KG1 (cell line): ENCODE results near the gene ZNF579.

ENCODE experiments used
- DNase-seq: peaks from one replicate; lab custom pipeline; 2025; lab: John Stamatoyannopoulos, UW

ZNF579 gene

GRCh38 chr19:55580628-55581144 lies at the start of gene ZNF579:
Gene ZNF579, minus strand, starts transcription at chr19:55580848. Its CDS starts 1,209 bp downstream, at chr19:55579639.
- peak; percentile 82 for DNase-seq

DNA sequence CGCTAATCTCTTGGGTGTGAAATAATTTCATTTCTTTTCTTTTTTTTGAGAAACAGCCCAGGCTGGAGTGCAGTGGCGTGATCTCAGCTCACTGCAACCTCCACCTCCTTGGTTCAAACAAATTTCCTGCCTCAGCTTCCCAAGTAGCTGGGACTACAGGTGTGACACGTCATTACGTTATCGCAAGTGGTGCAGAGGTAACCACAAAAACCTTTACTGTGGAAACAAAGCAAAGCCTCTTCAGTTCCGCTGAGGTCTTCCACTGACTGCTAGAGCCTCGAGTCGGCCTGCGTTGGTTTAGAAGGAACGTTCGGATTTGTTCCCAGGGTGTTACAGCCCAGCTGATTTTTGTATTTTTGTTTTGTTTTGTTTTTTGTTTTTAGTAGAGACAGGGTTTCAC lies 45.7 kb upstream of the ZNF579 start:
- DNase-seq: no peak

DNA sequence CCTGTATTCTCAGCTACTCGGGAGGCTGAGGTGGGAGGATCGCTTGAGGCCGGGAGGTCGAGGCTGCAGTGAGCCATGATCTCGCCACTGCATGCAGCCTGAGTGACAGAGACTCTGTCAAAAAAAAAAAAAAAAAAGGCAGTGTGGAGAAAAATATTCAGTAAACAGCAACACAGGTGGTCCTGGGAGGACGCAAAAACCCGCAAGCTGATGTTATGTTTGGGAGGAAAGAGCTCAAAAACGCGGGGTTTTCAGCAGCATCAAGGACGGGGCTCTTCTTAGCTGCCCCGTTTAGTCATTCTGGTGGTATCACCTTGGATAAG lies 44.3 kb upstream of the ZNF579 start:
- no peak for DNase-seq

GRCh38 chr19:55624109-55625003 lies 43.7 kb upstream of the ZNF579 start, which contains the start of gene ZNF784:
Gene ZNF784, minus strand, starts transcription at chr19:55624566. Its CDS starts 5 bp downstream, at chr19:55624561.
- peak; percentile 88 for DNase-seq

GRCh38 chr19:55623561-55623960 lies 42.9 kb upstream of the ZNF579 start:
- no peak for DNase-seq

DNA sequence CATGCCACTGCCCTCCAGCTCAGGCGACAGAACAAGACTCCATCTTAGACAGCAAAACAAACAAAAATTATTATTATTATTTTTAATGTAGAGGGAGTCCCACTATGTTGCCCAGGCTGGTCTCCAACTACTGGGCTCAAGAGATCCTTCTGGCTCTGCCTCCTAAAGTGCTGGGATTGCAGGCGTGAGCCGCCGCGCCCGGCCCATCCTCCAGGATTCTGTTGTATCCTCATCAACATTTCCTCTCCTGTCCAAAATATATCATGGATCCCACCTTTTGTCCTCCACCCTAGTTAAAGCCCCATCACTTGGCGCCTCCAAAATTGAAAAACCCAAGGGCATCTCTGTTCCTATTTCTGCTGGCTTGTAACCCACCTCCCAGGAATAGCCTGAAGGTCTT lies 42.5 kb upstream of the ZNF579 start:
- no peak for DNase-seq

GRCh38 chr19:55622242-55622969 lies 41.8 kb upstream of the ZNF579 start:
- no peak for DNase-seq

DNA sequence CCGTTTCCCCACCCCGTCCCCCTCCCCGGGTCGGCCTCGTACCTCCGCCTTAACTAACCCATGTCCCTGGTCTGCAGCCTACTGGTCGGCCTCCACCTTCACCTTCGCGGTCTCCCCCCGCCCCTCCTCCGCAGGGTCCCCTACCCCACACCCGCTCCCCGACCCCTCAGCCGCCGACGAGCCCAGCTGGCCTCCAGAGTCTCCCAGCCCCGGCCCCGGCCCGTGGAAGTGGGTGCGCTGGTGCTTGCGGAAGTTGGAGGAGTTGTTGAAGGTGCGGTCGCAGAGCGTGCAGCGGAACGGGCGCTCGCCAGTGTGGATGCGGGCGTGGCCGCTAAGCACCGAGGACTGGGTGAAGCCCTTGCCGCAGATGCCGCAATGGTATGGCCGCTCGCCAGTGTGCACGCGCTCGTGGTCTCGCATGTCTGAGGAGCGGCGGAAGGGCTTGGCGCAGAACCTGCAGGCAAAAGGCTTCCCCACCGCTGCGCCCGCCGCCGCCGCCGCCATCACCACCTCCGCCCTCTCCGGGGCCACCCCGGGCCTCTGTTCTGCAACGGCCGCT lies 41.1 kb upstream of the ZNF579 start:
- no peak for DNase-seq

- DNase-seq: no peak
These were observed 40.6 kb upstream of the ZNF579 start for GRCh38 chr19:55621205-55621672.

DNA sequence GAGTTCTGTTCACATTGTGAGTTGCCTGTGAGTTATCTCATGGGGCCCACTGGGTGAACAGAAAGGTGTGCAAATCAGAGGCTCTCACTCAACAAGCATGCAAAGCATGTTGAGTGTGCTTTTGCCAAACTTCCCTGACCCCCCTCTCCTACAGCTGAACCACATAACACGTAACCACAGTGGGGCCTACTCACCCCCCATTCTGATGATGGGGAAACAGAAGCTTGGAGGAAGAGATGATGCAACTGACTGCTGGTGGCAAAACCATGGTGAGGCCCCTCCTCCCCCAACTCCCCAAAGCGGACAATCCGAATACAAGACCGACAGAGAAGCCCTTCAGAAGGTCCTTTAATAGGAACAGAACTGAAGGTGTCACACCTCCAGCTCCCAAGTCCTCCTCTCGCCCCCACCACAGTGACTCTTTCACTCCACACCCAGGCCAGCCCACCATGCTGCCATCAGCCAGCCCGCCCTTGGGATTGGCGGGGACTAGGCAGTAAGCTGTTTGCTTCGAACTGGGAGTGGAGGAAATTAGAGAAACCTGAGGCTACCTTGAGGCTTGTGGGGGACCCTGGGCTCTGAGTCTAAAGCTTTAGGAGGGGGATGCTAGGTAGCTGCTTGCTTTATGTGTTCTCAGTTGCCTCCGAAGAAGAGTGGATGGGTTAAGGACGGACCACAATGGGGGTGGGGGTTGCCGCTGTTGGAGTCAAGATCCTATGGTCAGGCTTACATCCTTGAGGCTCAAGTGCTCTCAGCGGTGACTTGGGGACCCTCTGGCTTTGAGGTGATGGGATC lies 40.0 kb upstream of the ZNF579 start:
- DNase-seq: peak; percentile 8

DNA sequence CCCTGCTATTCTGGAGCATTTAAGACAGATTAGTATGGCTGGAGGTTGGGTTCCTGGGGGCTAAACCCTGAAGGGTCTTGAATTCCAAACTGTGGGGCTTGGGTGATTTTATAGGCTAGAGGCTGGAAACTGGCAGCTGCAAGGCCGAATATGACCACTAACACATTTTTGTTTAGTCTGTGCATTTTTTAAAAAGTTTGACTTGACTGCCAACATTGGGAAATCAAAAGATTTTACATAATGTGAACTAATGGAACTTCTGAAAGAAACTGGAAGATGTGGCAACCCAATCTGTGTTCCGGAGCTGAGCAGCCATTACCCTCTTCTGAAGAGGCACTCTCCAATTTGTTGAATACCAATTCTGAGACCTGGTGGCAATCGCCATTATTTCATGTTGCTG lies 38.6 kb upstream of the ZNF579 start:
- DNase-seq: no peak

- no peak for DNase-seq
These were observed 37.8 kb upstream of the ZNF579 start for GRCh38 chr19:55618426-55618825.

GRCh38 chr19:55617426-55617825 lies 36.8 kb upstream of the ZNF579 start:
- DNase-seq: no peak

GRCh38 chr19:55616395-55616875 lies 35.8 kb upstream of the ZNF579 start:
- no peak for DNase-seq

- DNase-seq: no peak
These were observed 35.1 kb upstream of the ZNF579 start for GRCh38 chr19:55615543-55616394.

- no peak for DNase-seq
These were observed 34.3 kb upstream of the ZNF579 start for GRCh38 chr19:55614711-55615542.

DNA sequence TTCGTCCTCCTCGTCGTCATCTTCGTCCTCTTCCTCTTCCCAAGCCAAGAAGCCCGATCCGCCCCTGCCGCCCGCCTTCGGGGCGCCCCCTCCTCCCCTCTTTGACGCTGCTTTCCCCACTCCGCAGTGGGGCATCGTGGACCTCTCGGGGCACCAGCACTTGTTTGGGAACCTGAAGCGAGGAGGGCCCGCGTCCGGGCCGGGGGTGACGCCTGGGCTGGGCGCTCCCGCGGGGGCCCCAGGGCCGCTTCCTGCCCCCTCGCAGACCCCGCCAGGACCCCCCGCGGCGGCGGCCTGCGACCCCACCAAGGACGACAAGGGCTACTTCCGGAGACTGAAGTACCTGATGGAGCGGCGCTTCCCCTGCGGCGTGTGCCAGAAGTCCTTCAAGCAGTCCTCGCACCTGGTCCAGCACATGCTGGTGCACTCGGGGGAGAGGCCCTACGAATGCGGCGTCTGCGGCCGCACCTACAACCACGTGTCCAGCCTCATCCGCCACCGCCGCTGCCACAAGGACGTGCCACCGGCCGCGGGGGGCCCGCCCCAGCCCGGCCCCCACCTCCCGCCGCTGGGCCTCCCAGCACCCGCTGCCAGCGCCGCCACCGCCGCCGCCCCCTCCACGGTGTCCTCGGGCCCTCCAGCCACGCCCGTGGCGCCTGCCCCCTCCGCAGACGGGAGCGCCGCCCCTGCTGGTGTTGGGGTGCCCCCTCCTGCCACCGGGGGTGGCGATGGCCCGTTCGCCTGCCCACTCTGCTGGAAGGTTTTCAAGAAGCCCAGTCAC lies 33.5 kb upstream of the ZNF579 start:
- DNase-seq: no peak

DNA sequence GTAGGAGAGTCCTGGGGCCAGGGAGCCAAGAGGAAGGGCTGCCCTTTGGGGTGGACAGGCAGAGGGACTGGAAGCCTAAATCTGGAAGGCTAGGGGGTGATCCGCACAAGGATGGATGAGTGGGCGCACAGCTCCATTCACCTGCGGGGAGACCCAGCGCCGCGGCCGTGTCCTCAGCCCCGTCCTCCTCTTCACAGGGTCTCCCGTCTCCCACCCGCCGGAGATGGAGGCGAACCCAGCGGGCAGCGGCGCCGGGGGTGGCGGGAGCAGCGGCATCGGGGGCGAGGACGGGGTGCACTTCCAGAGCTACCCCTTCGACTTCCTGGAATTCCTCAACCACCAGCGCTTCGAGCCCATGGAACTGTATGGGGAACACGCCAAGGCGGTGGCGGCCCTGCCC lies 32.7 kb upstream of the ZNF579 start:
- DNase-seq: no peak
